Lung (tissue), 12 donors: ENCODE measurements around the gene CNPY2. TPM values are rescaled to one million over a fixed set of nuclear protein-coding genes. Genes with fewer than 3 reads are reported as not detected.
"Not testable (repeated sequence)": the region's sequence is repeated elsewhere in the genome, so short reads cannot be mapped to it uniquely, and the experiment has no call there.

Source experiments
- ATAC-seq: fragments of 200-7000 bp; cut with Tn5 transposase; one replicate; pipeline ENCODE4 v1.9.1; 2020; ENCODE audit warnings: moderate number of reproducible peaks; ENCODE audit not compliant: insufficient read depth, low FRiP score
- DNase-seq, 3 donors: peaks; one replicate each; pipeline ENCODE4 v3.0.0-alpha.2; 2013 to 2017
- H3K27ac ChIP-seq, 2 donors: one replicate each; pipeline ENCODE4 v1.5.1; 2013; ENCODE audit warnings: mild to moderate bottlenecking in 2 of 2, moderate library complexity in 2 of 2, control low read depth in 1 of 2, inconsistent platforms in 1 of 2, low read depth in 1 of 2, low read length in 1 of 2
- H3K27me3 ChIP-seq, 3 donors: one replicate each; pipeline ENCODE4 v1.5.1; 2013; ENCODE audit warnings: low read length in 2 of 3; ENCODE audit not compliant: control insufficient read depth in 3 of 3, insufficient read depth in 3 of 3
- H3K36me3 ChIP-seq, 4 donors: one replicate each; pipeline ENCODE4 v1.5.1; 2013; ENCODE audit warnings: low read length in 4 of 4, mild to moderate bottlenecking in 1 of 4, moderate library complexity in 1 of 4; ENCODE audit not compliant: control insufficient read depth in 4 of 4, insufficient read depth in 4 of 4
- H3K4me1 ChIP-seq, 5 donors: one replicate each; pipeline ENCODE4 v1.5.1; 2013; ENCODE audit warnings: low read length in 5 of 5, mild to moderate bottlenecking in 2 of 5, moderate library complexity in 1 of 5; ENCODE audit not compliant: control insufficient read depth in 5 of 5, insufficient read depth in 5 of 5
- H3K4me3 ChIP-seq: one replicate; pipeline ENCODE4 v1.5.1; 2013; ENCODE audit warnings: mild to moderate bottlenecking, control low read depth, moderate library complexity
- H3K9ac ChIP-seq, 2 donors: one replicate each; pipeline ENCODE4 v1.5.1; 2013; ENCODE audit warnings: low read length in 2 of 2, control low read depth in 1 of 2; ENCODE audit not compliant: insufficient read depth in 1 of 2
- H3K9me3 ChIP-seq, 4 donors: one replicate each; pipeline ENCODE4 v1.5.1; 2013; ENCODE audit warnings: low read length in 3 of 4, mild to moderate bottlenecking in 1 of 4, moderate library complexity in 1 of 4; ENCODE audit not compliant: control insufficient read depth in 4 of 4, insufficient read depth in 3 of 4
- WGBS, 2 donors: extraction: QIAGEN DNeasy Blood & Tissue Kit; methylation state at CpG; one replicate each; pipeline ENCODE4 v1.1.7; 2013; 5-methylcytosine and 5-hydroxymethylcytosine counted together
- polyA plus RNA-seq, 2 donors: library from polyadenylated mRNA; stranded (reverse); fragments of 200-250 nt; gene quantifications; one replicate each; pipeline ENCODE4 v1.2.1, GENCODE V29; 2013
- total RNA-seq, 2 donors: library from RNA; depleted of rRNA in 1 of 2; stranded (reverse); fragments of >200 nt in 1 of 2; gene quantifications; one replicate each; pipeline ENCODE4 v1.2.1, GENCODE V29; 2014 to 2021
- TF ChIP-seq, protein P1 (sequence below): IDR thresholded peaks from 2 replicates; pipeline ENCODE4 v1.5.1; 2012; ENCODE audit warnings: mild to moderate bottlenecking; ENCODE audit errors: control extremely low read depth, extremely low read depth
- donor health status: control.
- donor health status: control.
- donor health status: Bipolar disorder and iron deficiency.
- donor health status: healthy.
- donor health status: DM: yes; HTN: yes; CAD: no.

The CNPY2 gene
- total and polyA plus RNA-seq, 4 donors = 38.8 to 153 (median 126) TPM

DNA sequence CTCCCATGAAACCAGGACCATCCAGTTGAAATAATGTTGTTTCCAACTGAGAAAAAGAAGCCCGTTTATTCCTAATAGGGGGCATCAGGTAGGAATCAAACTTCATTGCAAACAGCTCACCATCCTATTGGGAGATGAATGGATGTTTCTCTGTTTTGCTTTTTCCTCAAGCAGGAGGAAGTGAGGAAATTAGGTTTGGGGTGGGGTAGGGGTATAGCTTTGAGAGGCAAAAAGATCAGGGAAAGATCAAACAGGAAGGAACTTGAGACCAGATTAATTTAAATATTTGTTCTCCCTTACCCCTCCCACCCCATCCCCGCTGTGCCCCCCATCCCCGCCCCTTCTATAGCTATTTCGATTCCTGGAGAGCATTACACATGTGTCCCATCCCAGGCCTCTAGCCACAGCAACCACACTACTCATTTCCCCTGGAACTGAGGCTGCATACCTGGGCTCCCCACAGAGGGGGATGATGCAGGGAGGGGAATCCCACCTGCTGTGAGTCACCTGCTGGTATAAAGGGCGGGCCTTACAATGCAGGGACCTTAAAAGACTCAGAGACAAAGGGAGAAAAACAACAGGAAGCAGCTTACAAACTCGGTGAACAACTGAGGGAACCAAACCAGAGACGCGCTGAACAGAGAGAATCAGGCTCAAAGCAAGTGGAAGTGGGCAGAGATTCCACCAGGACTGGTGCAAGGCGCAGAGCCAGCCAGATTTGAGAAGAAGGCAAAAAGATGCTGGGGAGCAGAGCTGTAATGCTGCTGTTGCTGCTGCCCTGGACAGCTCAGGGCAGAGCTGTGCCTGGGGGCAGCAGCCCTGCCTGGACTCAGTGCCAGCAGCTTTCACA, 22.7 kb upstream of the CNPY2 start, which contains the start of gene IL23A:
Gene IL23A (plus strand): TSS at position 577 of the 850 bp plus-strand sequence. CDS start 161 bp downstream, at position 738.
- DNase-seq (no peak), ATAC-seq (no peak)
- Histone ChIP-seq H3K36me3 (peaks cover 6 to 8% (median 7%) of the 10 kb centered on the region in 4 donors), H3K9ac (peak within 1 kb of the TSS in 1 of 2 donors; percentile 28), H3K4me1 (peaks cover 0 to 7% (median 3%) of the 10 kb centered on the region in 5 donors), H3K9me3 (no peaks in the 10 kb centered on the region), H3K27me3 (no peaks in the 10 kb centered on the region), H3K27ac (no peak within 1 kb of the TSS), H3K4me3 (no peak within 1 kb of the TSS)
- WGBS, 2 donors = 30 to 35% methylated on average over 9 of the region's 9 CpGs
- TF ChIP-seq, protein P1, sequence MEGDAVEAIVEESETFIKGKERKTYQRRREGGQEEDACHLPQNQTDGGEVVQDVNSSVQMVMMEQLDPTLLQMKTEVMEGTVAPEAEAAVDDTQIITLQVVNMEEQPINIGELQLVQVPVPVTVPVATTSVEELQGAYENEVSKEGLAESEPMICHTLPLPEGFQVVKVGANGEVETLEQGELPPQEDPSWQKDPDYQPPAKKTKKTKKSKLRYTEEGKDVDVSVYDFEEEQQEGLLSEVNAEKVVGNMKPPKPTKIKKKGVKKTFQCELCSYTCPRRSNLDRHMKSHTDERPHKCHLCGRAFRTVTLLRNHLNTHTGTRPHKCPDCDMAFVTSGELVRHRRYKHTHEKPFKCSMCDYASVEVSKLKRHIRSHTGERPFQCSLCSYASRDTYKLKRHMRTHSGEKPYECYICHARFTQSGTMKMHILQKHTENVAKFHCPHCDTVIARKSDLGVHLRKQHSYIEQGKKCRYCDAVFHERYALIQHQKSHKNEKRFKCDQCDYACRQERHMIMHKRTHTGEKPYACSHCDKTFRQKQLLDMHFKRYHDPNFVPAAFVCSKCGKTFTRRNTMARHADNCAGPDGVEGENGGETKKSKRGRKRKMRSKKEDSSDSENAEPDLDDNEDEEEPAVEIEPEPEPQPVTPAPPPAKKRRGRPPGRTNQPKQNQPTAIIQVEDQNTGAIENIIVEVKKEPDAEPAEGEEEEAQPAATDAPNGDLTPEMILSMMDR = no peak

DNA sequence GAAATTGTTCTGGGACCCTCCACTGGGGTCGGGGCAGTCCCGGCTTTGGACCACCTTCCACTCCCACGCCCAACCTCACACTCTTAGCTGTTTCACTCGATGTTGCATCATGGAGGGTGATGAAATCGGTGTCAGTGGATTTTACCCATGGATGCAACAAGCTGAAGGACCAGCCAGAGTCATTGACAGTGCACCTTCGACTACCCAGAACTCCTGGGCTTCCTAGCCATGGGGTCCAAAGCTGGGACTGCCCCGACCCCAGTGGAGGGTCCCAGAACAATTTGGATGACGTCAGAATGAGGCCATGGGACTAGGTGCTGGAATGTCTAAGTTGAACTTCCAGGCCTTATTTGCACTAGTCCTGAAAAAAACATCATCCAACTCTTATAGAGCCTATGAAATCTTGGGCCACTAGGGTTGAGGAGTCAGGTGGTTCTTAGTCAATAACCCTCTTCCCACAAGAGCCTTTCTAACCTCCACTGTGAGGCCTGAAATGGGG, 22.0 kb upstream of the CNPY2 start:
- Histone ChIP-seq H3K9ac (peak overlapping the region in 1 of 2 donors; percentile 28), H3K36me3 (peaks cover 0 to 4% (median under 1%) of the 10 kb centered on the region in 4 donors), H3K27ac (no peak overlapping the region), H3K27me3 (no peaks in the 10 kb centered on the region), H3K4me3 (no peak overlapping the region), H3K4me1 (peaks cover 0 to 11% (median 8%) of the 10 kb centered on the region in 5 donors), H3K9me3 (no peaks in the 10 kb centered on the region)
- TF ChIP-seq, protein P1 = no peak
- DNase-seq (no peak), ATAC-seq (no peak)
- WGBS, 2 donors = 64 to 71% methylated on average over 8 of the region's 8 CpGs

DNA sequence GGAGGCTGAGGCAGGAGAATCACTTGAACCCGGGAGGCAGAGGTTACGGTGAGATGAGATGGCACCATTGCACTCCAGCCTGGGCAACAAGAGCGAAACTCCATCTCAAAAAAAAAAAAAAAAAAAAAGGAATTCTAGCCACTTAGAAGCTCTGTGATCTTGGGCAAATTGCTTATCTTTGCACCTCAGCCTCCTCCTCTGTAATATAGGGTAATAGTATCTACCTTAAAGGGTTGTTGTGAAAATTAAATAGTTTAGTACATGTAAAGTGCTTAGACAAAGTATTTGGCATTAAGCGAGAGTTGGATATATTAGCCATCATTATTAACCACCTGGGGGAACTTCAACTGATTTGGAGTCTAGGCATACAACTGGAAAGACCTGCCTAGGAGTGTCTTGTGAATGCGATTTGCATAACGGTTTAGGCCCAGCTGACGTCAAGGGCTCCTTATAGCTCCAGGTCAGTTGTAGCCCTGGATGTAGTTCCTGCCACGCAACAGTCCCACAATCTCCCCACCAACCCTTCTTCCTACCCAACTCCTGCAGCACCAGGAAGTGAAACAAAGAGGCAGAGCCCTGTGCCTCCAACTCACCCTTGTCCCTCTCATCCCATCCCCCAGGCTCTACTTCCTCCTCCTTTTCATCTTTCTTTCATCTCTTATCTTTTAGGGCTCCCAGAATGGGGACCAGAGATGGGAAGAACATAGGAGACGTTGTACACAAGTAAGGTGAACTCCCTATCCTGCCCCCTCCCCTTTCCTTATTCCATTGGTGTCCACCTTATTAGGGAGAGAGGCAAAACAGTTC, 20.8 kb upstream of the CNPY2 start:
- DNase-seq (no peak), ATAC-seq (no peak)
- H3K27ac ChIP-seq = no peak overlapping the region
- TF ChIP-seq, protein P1 = no peak
- H3K4me3 ChIP-seq = no peak overlapping the region
- peaks cover 0 to 14% (median 8%) of the 10 kb centered on the region in 5 donors for H3K4me1 ChIP-seq
- WGBS, 2 donors = 71 to 76% methylated on average over 9 of the region's 9 CpGs
- no peaks in the 10 kb centered on the region for H3K27me3 ChIP-seq
- no peak overlapping the region for H3K9ac ChIP-seq
- no peaks in the 10 kb centered on the region for H3K9me3 ChIP-seq
- H3K36me3 ChIP-seq = peaks cover 0 to 2% (median under 1%) of the 10 kb centered on the region in 4 donors

DNA sequence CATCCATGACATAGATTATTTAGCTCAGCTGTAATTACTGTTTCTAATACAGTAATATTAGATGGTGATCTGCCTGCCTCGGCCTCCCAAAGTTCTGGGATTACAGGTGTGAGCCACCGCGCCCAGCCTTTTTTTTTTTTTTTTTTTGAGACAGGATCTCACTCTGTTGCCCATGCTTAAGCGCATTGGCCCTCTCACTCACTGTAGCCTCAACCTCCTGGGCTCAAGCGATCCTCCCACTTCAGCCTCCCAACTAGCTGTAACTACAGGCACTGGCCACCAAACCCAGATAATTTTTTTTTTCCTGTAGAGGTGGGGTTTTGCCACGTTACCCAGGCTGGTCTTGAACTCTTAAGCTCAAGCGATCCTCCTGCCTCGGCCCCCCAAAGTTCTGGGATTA, 19.7 kb upstream of the CNPY2 start:
- H3K36me3 ChIP-seq, H3K4me3 ChIP-seq, DNase-seq, H3K9ac ChIP-seq, H3K27me3 ChIP-seq, H3K9me3 ChIP-seq, ATAC-seq, H3K27ac ChIP-seq: not testable (repeated sequence)
- peaks cover 0 to 14% (median 8%) of the 10 kb centered on the region in 5 donors for H3K4me1 ChIP-seq
- 95 to 96% methylated on average over 8 of the region's 8 CpGs for WGBS, 2 donors
